Endothelial cell of umbilical vein (primary cell): ENCODE measurements around the gene LPP.

Experiments
- CTCF ChIP-seq, 2 donors: IDR thresholded peaks; 1 replicate in 1 of 2; 2 replicates in 1 of 2; pipeline ENCODE4 v1.5.1; 2011; ENCODE audit warnings: low read length in 2 of 2, mild to moderate bottlenecking in 2 of 2, moderate library complexity in 2 of 2, control low read depth in 1 of 2, inconsistent platforms in 1 of 2, low read depth in 1 of 2; ENCODE audit not compliant: insufficient read depth in 1 of 2; ENCODE audit errors: extremely low read depth in 1 of 2
- POLR2A ChIP-seq: IDR thresholded peaks from 2 replicates; pipeline ENCODE4 v1.6.1; 2012; ENCODE audit warnings: low read depth, mild to moderate bottlenecking, control low read depth, low read length

GRCh38 chr3:188706599-188706998 is 552.6 kb downstream of the LPP start:
- TF ChIP-seq POLR2A (no peak), CTCF (IDR thresholded peaks at IDR 0.05; ENCODE audit: extremely low read depth in 1 of 2, insufficient read depth in 1 of 2, low read depth in 1 of 2, low read length in 2 of 2) (no peak)
